GM18526 (cell line): Measurements from ENCODE around the gene SLC2A10.
A peak's percentile ranks its signal among the peaks of the same experiment; 100 is the strongest.

Experiments used
- POLR2A ChIP-seq: IDR thresholded peaks from 3 replicates; pipeline ENCODE4 v1.6.1; 2011; ENCODE audit not compliant: insufficient read length; ENCODE audit errors: extremely low read depth

SLC2A10 gene

GRCh38 chr20:46677608-46678007, 31.8 kb upstream of the SLC2A10 start:
- no peak for TF ChIP-seq POLR2A

GRCh38 chr20:46678516-46678915, 30.9 kb upstream of the SLC2A10 start:
- no peak for TF ChIP-seq POLR2A

GRCh38 chr20:46680684-46681031, 28.8 kb upstream of the SLC2A10 start:
- no peak for TF ChIP-seq POLR2A

GRCh38 chr20:46681032-46681854, 28.2 kb upstream of the SLC2A10 start:
- TF ChIP-seq POLR2A: no peak

- no peak for TF ChIP-seq POLR2A
These were observed 27.2 kb upstream of the SLC2A10 start for GRCh38 chr20:46682063-46682821.

- TF ChIP-seq POLR2A: no peak
These were observed 26.3 kb upstream of the SLC2A10 start for GRCh38 chr20:46683011-46683667.

- TF ChIP-seq POLR2A: no peak
These were observed 25.8 kb upstream of the SLC2A10 start for GRCh38 chr20:46683668-46683938.

GRCh38 chr20:46683939-46684750, 25.3 kb upstream of the SLC2A10 start:
- TF ChIP-seq POLR2A: no peak

GRCh38 chr20:46688151-46689081, 21.0 kb upstream of the SLC2A10 start:
- no peak for TF ChIP-seq POLR2A

GRCh38 chr20:46689082-46689753, 20.2 kb upstream of the SLC2A10 start, which contains the start of gene TP53RK:
TP53RK (minus strand) TSS chr20:46689444; CDS start chr20:46689414, 30 bp downstream.
- TF ChIP-seq POLR2A: no peak

GRCh38 chr20:46689754-46690085, 19.7 kb upstream of the SLC2A10 start:
- peak; percentile 45 for TF ChIP-seq POLR2A

- TF ChIP-seq POLR2A: no peak
These were observed 19.0 kb upstream of the SLC2A10 start for GRCh38 chr20:46690219-46691106.

- TF ChIP-seq POLR2A: no peak
These were observed 18.3 kb upstream of the SLC2A10 start for GRCh38 chr20:46691196-46691595.

- no peak for TF ChIP-seq POLR2A
These were observed 15.0 kb upstream of the SLC2A10 start for GRCh38 chr20:46694484-46694883.
